CD4-positive, alpha-beta T cell treated with Interleukin-17A for 1 hour (primary cell): ENCODE results near the gene SAMD7.

Source experiments
- DNase-seq: peaks from one replicate; pipeline ENCODE4 v3.0.0-alpha.2; 2020

The SAMD7 gene

GRCh38 chr3:169914321-169914720 is 2.9 kb downstream of the SAMD7 start:
- no peak for DNase-seq

GRCh38 chr3:169923189-169923588 is 11.8 kb downstream of the SAMD7 start:
- no peak for DNase-seq

- no peak for DNase-seq
Measured at GRCh38 chr3:169923831-169924230, 12.5 kb downstream of the SAMD7 start.

GRCh38 chr3:169929830-169930519 is 18.6 kb downstream of the SAMD7 start:
- DNase-seq = no peak

- DNase-seq = no peak
Measured at GRCh38 chr3:169930843-169931242, 19.5 kb downstream of the SAMD7 start.

- DNase-seq = no peak
Measured at GRCh38 chr3:169931747-169932520, 20.6 kb downstream of the SAMD7 start.

GRCh38 chr3:169939320-169939719 is 27.9 kb downstream of the SAMD7 start:
- DNase-seq = no peak

GRCh38 chr3:169939751-169940150 is 28.4 kb downstream of the SAMD7 start:
- DNase-seq = no peak

GRCh38 chr3:169940470-169941181 is 29.3 kb downstream of the SAMD7 start:
- no peak for DNase-seq

- DNase-seq = no peak
Measured at GRCh38 chr3:169945313-169945712, 33.9 kb downstream of the SAMD7 start.

- no peak for DNase-seq
Measured at GRCh38 chr3:169946336-169946735, 35.0 kb downstream of the SAMD7 start.

- DNase-seq = no peak
Measured at GRCh38 chr3:169948559-169949448, 37.4 kb downstream of the SAMD7 start.

- DNase-seq = no peak
Measured at GRCh38 chr3:169952045-169952444, 40.7 kb downstream of the SAMD7 start.

- DNase-seq = no peak
Measured at GRCh38 chr3:169953462-169954141, 42.2 kb downstream of the SAMD7 start.

- DNase-seq = no peak
Measured at GRCh38 chr3:169954142-169954756, 42.9 kb downstream of the SAMD7 start.

GRCh38 chr3:169955406-169955805 is 44.0 kb downstream of the SAMD7 start:
- DNase-seq = no peak

GRCh38 chr3:169964176-169964575 is 52.8 kb downstream of the SAMD7 start:
- no peak for DNase-seq

- no peak for DNase-seq
Measured at GRCh38 chr3:169965562-169966427, 54.4 kb downstream of the SAMD7 start.

GRCh38 chr3:169966428-169966950 is 55.1 kb downstream of the SAMD7 start, which contains the start of gene SEC62:
TSS of gene SEC62 (plus strand) at chr3:169966807. CDS start at chr3:169966823, 16 bp downstream.
- peak; percentile 95 for DNase-seq
